GM19397 (cell line): ENCODE results near the gene PDE1C.
A peak's percentile ranks its signal among the peaks of the same experiment; 100 is the strongest.

Experiments used
- ATAC-seq: cut with Tn5 transposase; IDR thresholded peaks from one replicate; pipeline ENCODE4 v1.9.1; 2021; ENCODE audit warnings: mild to moderate bottlenecking, moderate library complexity; ENCODE audit not compliant: unreplicated experiment

PDE1C gene

GRCh38 chr7:31899356-31899927, 170.8 kb downstream of the PDE1C start:
- no peak for ATAC-seq

GRCh38 chr7:31896925-31897324, 173.3 kb downstream of the PDE1C start:
- ATAC-seq, result no peak

- ATAC-seq, result no peak
Measured at GRCh38 chr7:31894308-31894707, 175.9 kb downstream of the PDE1C start.

- no peak for ATAC-seq
Measured at GRCh38 chr7:31893365-31893764, 176.8 kb downstream of the PDE1C start.

DNA sequence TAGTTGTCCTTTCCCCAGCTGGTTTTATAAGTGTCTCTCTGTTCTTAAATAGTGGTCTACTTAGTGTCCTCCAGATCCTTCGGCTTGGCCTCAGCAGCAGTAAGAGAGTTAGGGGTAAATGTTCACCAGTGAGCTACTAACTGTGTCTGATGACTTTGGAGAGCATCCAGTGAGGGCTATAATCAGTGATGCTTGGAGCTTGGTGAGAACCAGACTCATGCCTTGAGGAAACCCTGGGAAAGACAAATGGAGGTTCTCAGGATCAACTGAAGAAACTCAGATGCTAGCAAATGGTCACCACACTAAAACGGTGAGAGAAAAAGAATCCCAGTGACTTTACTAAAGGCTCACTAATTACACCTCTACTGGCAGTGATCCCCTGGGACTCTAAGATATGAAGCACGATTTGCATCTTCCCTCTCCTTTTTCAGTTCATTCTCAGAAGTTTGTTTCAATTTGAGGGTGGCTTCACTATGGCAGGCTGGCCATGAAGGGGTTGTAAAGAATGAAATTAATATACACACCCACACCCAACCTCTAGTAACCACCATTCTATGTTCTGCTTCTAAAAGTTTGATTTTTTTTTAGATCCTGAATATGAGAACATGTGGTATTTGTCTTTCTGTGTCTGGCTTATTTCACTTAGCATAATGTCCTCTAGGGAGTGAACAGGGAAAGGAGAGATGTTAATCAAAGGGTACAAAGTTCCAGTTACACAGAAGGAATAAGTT, 177.9 kb downstream of the PDE1C start:
- ATAC-seq, result peak; percentile 87

- no peak for ATAC-seq
Measured at GRCh38 chr7:31890766-31891165, 179.4 kb downstream of the PDE1C start.

DNA sequence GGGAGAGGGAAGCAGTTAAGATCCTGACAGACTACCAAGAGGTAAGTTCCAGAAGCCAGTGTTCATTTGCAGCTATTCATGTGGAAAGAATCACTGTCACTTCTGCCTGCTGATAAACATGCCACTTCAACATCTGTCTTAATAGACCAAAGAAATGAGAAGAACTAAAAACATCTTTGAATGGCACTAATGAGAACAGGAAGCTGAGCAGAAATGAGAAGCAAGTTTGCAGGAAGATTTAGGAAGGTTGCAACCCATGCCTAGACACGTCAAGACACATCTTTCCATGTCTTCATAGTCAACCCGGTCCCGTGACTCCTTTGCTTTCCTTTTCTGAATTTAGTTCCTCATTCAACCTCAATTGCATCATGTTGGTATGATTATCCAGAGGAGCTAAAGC, 180.0 kb downstream of the PDE1C start:
- no peak for ATAC-seq

DNA sequence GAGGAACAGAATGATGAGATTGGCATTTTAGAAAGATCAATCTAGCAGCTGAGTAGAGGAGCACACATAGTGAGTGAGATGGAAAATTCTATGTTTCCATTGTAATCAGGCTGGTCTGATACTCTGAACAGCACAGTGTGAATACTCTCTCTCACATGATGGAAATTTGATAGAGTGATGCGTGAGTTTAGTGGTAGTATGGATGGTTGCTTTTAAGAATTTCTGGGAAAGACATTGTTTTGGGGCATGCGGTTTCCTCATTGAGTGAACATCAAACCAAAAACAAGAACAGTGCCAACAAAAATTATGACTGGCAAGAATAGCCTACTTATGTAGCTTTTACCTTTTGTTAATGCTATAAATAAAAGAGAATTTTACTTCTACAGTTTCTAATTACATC, 183.2 kb downstream of the PDE1C start:
- ATAC-seq, result no peak

DNA sequence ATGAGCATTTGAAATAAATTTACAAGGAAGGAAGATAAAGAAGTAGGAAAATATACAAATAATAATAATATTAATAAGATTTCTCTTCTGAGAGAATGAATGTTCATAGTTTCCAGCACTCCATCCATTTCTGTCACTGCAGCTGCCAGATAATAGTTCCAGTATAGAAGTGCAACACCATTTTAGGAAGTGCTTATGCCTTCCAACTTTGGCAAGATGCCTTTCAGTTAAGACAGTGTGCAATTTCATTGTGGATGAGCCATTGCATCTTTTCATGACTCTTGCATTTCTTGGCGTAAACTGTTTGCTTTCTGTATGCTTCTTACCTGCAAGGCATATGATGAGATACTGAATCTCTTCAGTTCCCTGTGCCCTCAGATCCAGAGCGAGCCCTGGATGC, 185.0 kb downstream of the PDE1C start:
- no peak for ATAC-seq

DNA sequence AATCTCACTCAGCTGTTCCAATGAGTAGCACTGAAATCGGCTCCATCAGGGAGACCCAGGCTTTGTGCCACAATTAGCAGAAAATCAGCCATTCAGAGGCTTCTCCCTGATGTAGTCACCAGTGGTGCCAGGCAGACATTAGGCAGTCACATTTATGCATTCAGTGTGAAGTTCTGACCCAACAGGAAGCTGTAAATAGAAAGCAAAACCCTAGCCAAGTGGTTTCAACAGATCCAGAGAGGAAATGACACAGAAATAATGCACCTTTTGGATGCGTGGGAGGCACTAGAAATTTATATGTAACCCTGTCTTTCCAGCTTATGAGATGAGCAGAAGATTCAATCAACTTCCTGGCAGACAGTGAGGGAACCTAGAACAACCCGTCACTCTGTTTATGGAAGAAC, 186.4 kb downstream of the PDE1C start:
- ATAC-seq, result peak; percentile 67

- ATAC-seq, result no peak
Measured at GRCh38 chr7:31882187-31882586, 188.0 kb downstream of the PDE1C start.

DNA sequence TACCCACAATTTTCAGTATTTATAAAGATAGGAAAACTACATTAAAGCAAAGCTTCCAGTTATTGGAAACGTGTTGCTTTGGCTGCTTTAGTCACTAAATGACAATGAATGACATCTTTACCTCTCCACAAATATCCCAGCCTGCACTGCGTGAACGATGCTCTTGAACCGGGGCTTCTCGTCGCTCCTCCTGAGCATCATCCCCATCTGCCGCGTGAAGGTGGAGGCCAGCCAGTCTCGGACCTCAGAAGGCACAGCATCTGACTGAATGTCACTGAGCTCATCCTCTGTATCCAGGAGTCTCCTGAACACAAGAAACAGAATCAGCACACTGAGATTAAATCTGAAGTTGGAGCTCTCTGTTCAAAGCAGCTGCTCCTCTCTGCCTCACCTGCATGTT, 191.3 kb downstream of the PDE1C start:
- no peak for ATAC-seq

DNA sequence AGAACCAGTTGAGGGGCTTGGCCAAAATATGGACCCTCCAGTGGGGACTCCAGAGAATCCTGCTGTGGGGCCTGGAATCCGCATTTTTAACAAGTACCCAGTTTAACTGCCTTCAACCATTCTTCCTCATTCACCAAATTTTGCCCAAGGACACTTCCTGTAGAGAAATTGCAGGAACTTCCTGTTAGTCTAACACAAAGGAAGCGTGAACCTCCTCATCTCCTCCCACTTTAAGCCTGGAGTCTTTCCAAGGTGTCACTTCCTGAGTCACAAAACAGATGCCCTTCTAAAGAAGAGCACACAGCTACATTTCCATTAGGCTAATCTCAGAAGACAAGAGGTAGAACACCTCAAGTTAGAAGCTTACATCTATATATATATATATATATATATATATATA, 194.8 kb downstream of the PDE1C start:
- ATAC-seq, result no peak

DNA sequence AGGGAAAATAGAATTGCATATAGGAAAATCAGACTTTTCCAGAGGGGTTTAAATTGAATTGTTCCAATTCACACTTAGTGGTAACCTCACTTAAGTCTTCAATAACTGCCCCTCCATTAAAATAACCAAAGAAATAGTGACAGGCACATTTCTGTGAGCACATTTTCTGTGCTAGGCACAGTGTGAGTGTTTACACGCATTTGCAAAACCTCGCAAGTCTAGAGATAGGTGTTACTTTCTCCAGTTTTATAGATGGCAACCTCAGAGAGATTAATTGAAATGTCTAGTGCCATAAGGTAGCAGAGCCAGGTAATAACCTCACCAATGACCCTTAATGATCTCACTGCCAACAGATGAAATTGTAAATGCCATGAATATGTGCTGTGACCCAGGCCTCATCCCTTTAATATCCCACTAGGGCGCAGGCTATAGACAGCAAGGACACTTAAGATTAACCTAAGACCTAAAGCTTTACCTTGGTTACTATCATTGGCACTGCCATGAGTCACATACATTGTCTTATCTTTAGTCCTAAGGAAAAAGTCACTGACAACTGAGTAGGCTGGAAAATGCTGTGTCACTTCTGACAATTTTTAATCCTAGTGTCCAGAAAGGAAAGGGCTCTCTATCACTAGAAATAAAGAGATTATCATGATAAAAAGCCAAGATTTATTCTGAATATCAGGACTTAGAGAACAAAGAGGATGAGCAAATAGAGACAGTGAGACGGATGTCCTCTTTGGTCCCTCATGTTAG, 195.4 kb downstream of the PDE1C start:
- no peak for ATAC-seq

DNA sequence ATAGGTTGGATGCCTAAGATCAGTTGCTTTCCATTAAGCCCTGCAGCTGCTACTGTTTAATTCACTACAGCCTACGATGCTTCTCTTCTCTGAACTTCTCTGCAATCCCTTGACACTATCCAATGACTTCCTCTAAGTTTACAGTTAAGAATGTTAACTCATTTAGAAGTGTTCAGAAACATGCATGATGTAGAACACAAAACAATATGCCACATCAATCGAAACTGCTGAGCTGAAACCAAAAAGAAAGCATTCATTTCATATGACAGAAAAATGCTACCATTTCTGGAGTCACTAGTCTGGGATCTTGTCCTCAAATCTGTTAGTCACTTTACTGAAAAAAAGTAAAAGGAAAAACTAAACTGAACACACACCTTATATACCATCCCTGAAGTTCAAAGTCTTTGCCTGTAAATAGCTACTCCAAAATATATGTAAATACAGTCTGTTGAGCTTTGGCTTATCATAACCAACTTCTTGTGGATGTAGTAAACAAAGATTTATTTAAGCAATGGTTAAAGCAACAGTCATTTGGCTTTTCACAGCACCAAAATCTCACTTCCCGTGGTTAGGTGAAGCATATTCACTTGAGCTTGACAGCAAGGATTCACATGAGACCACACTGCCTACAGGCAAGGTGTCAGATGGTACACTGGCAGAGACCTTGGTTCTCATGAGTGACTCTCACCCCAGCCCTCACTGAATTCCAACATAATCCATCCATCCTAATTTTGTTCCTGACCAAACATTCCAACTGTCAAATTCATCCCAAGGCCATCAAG, 196.2 kb downstream of the PDE1C start:
- peak; percentile 77 for ATAC-seq

DNA sequence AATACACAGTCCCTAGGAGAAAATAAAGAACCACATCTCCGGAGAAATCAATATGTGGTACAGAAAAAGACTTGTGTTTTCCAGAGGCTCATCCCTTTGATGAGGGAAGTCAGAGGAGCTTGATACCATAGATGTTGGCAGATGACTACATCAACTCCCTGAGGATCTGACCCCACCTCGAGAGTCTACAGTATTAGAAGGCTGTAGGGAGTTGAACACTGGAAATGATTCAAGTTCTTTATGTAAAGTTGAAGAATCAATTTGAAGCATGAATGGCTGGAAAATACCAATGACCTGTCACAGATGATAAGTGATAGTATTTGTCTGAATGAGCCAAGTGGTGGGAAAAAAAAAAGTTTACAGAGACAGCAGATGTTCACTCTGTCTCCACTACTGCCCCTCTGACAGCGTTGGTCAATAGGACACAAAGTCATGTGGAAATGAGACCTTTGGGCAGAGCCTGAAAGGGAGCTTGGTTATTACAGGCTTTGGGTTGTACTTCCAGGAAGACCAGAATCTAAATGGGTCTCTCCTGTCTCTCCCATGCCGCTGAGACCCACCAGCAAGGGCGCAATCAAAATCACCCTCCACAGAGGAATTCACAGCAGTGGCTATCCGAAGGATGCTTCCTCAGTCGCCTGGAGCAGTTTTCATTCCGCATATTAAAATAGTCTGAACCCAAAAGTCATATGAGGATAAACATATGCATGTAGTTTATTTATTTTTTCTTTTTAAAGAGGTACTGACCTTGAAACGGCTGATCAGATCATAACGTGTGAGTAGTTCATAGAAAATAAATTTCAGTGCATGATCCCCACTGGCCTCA, 197.4 kb downstream of the PDE1C start:
- no peak for ATAC-seq

DNA sequence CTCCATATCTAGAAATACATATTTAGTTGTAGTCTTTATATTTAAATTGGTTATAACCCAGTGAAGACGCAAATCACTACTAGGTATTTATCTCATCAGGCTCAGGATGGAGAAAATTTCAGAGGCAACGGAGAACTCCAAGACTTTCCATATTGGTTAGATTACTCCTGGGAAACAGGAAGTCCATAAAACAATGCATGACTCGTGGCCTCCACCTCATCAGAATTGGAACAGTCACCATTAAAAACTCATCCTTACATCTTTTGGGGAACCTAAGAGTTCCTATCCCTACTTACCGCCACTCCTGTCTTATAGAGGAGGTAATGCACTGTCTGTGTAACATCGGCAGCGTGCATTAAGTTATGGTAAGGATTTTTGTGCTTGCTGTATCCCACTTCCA, 205.6 kb downstream of the PDE1C start:
- ATAC-seq, result no peak

DNA sequence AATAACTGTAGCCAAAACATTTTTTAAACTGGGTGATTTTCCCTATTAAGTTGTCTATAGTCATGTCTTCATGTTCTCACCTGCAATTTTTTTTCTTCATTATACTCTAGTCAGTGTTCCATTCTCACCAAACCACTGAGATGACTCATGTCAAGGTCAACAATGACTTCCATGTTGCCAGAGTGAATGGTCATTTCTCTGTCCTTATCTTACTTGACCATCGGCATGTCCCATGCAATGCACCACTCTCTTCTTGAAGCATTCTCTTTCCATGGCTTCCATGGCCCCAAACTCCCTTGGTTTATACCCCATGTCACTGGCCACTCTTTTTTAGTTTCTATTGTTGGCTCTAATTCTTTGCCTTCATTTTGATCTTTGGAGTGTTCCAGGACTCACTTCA, 209.3 kb downstream of the PDE1C start:
- ATAC-seq, result no peak

- no peak for ATAC-seq
Measured at GRCh38 chr7:31858055-31858454, 212.2 kb downstream of the PDE1C start.

DNA sequence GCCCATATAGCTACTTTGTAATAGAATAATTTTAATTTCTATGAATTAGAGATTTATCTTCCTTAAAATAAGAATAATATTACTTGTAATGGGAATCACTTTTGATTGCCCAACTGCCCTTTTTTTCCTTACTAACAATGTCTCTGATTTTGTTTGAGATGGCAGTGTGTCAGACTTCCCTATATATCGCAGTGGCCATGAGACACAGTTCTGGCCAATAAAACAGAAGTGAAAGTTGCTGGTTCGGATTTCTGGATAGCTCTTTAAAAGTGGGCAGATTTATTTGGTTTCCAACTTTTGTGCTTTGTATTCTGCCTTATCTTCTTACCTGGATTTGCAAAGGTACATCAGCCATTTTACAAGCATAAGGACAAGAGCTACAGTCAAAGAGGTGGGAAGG, 213.0 kb downstream of the PDE1C start:
- no peak for ATAC-seq

DNA sequence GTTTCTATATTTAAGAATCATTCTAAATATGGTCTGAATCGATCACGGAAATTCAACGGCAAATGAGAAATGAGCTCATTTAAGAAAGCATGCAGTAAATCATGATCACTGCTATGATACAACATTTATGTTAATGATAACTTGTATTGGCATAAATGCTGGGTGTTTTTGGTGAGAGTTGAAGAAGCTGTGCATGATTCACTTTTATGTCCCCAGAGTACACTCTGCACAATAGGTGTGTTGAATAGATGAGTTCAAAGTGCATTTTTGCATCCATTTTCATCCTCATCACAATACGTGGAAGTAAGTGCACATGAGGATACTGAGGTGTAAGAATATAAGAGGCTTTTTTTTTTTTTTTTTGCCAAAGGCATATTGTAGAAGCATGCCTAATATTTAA, 213.9 kb downstream of the PDE1C start:
- ATAC-seq, result no peak
